Ascending aorta (tissue), 2 donors: ENCODE results near the gene RAMP1. TPM values are rescaled to one million over a fixed set of nuclear protein-coding genes. Genes with fewer than 3 reads are reported as not detected.

ENCODE experiments used
- DNase-seq, 2 donors: peaks; one replicate each; pipeline ENCODE4 v3.0.0-alpha.2; 2019; ENCODE audit warnings: low spot score in 2 of 2
- H3K27ac ChIP-seq, 2 donors: fragments of 200-600 bp; sonication (generic); one replicate each; pipeline ENCODE4 v1.5.1; 2016 to 2017; ENCODE audit warnings: mild to moderate bottlenecking in 1 of 2
- H3K27me3 ChIP-seq: fragments of 200-600 bp; sonication (generic); one replicate; pipeline ENCODE4 v1.5.1; 2017
- H3K36me3 ChIP-seq, 2 donors: fragments of 200-600 bp; sonication (generic); one replicate each; pipeline ENCODE4 v1.5.1; 2016
- H3K4me1 ChIP-seq, 2 donors: fragments of 200-600 bp; sonication (generic); one replicate each; pipeline ENCODE4 v1.5.1; 2016 to 2017; ENCODE audit warnings: mild to moderate bottlenecking in 1 of 2
- H3K4me3 ChIP-seq, 2 donors: fragments of 200-600 bp; sonication (generic); one replicate each; pipeline ENCODE4 v1.5.1; 2016 to 2017; ENCODE audit warnings: mild to moderate bottlenecking in 1 of 2
- H3K9me3 ChIP-seq, 2 donors: fragments of 200-600 bp; sonication (generic); one replicate each; pipeline ENCODE4 v1.5.1; 2016
- intact Hi-C: fragments of 100-400 bp; cut with DNase I; formaldehyde crosslinking; loops from one replicate; pipeline ENCODE4 v1.15.1; 2023
- total RNA-seq: library from RNA; depleted of rRNA; stranded (reverse); fragments of >200 nt; gene quantifications from one replicate; pipeline ENCODE4 v1.1.0, GENCODE V29; 2016
- TF ChIP-seq, protein P1 (sequence below), 3 experiments: fragments of 200-600 bp in 2 of 3; fragments of 450-650 bp in 1 of 3; sonication (generic) in 2 of 3; IDR thresholded peaks; one replicate each; pipeline ENCODE4 v1.5.1; 2016 to 2019; ENCODE audit warnings: antibody characterized with exemption in 3 of 3, mild to moderate bottlenecking in 1 of 3, moderate library complexity in 1 of 3

Gene RAMP1
- total RNA-seq, 1 donor from 2014 or later = 191 TPM

GRCh38 chr2:237912271-237913192 lies 53.1 kb downstream of the RAMP1 start:
- Histone ChIP-seq H3K4me3 (no peak overlapping the region), H3K4me1 (no peaks in the 10 kb centered on the region), H3K27ac (peak overlapping the region; percentile 51 to 75), H3K36me3 (peaks cover 21 to 61% of the 10 kb centered on the region in 2 donors), H3K9me3 (peaks cover 0 to under 1% of the 10 kb centered on the region in 2 donors), H3K27me3 (no peaks in the 10 kb centered on the region)
- TF ChIP-seq, protein P1, sequence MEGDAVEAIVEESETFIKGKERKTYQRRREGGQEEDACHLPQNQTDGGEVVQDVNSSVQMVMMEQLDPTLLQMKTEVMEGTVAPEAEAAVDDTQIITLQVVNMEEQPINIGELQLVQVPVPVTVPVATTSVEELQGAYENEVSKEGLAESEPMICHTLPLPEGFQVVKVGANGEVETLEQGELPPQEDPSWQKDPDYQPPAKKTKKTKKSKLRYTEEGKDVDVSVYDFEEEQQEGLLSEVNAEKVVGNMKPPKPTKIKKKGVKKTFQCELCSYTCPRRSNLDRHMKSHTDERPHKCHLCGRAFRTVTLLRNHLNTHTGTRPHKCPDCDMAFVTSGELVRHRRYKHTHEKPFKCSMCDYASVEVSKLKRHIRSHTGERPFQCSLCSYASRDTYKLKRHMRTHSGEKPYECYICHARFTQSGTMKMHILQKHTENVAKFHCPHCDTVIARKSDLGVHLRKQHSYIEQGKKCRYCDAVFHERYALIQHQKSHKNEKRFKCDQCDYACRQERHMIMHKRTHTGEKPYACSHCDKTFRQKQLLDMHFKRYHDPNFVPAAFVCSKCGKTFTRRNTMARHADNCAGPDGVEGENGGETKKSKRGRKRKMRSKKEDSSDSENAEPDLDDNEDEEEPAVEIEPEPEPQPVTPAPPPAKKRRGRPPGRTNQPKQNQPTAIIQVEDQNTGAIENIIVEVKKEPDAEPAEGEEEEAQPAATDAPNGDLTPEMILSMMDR (IDR thresholded peaks at IDR 0.05) = no peak
- intact Hi-C loops = no loop called here
- DNase-seq = no peak

- Histone ChIP-seq H3K9me3 (no peaks in the 10 kb centered on the region), H3K27me3 (no peaks in the 10 kb centered on the region), H3K27ac (peak overlapping the region; percentile 51 to 75), H3K36me3 (peaks cover 21 to 57% of the 10 kb centered on the region in 2 donors), H3K4me1 (peaks cover 2 to 3% of the 10 kb centered on the region in 2 donors), H3K4me3 (no peak overlapping the region)
- TF ChIP-seq, protein P1 (IDR thresholded peaks at IDR 0.05) = no peak
- intact Hi-C loops = no loop called here
- no peak for DNase-seq
Observed at GRCh38 chr2:237913193-237913917, 53.9 kb downstream of the RAMP1 start.

DNA sequence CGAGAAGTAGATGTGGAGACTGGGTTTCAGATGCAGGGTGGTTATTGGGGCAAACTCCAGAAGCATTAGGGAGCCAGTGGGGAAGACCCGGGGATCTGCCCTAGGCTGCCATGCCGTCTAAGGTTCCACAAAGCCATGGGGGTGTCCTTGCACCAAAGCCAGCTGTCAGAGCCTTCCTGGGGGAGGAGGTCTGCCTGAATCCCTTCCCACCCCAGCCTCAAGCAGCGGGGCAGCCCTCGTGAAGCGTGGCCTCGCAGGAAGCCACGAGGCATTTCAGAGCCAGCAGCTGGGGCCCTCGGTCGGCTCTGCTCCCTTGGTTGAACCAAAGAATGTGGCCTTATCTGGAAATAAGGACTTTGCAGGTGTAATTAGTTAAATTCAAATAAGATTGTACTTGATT lies 56.2 kb downstream of the RAMP1 start:
- no peak overlapping the region for H3K4me3 ChIP-seq
- intact Hi-C loops = no loop called here
- H3K9me3 ChIP-seq = no peaks in the 10 kb centered on the region

DNA sequence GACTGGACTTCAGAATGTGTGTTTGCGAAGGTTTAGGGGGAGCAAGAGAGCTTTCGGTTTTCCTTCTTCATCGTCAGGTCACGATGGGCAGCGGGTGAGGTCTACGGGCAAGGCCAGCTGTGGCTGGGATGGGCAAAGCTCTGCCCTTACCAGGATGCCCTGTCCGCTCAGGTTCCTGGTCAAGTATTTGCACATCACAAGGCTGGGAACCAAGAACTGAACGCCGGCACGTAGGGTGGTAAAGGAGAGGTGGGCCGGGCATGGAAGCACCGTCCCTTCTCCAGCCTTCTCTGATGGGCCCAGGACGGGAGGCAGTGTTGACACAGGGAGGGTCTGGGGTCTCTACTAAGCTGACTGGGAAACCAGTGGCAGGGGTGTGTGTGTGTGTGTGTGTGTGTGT lies 56.9 kb downstream of the RAMP1 start:
- DNase-seq = no peak
- Histone ChIP-seq H3K9me3 (no peaks in the 10 kb centered on the region), H3K27ac (peak overlapping the region; percentile 91 to 94), H3K36me3 (peaks cover 19 to 35% of the 10 kb centered on the region in 2 donors), H3K4me3 (no peak overlapping the region), H3K4me1 (peaks cover 4 to 17% of the 10 kb centered on the region in 2 donors), H3K27me3 (no peaks in the 10 kb centered on the region)
- intact Hi-C loops = no loop called here
- TF ChIP-seq, protein P1 (IDR thresholded peaks at IDR 0.05) = no peak

More for the DNA sequence above, 56.2 kb downstream of the RAMP1 start:
- Histone ChIP-seq H3K36me3 (peaks cover 19 to 40% of the 10 kb centered on the region in 2 donors), H3K4me1 (peaks cover 4 to 17% of the 10 kb centered on the region in 2 donors), H3K27ac (peak overlapping the region; percentile 9 to 94), H3K27me3 (no peaks in the 10 kb centered on the region)
- TF ChIP-seq, protein P1 (IDR thresholded peaks at IDR 0.05) = no peak
- no peak for DNase-seq

DNA sequence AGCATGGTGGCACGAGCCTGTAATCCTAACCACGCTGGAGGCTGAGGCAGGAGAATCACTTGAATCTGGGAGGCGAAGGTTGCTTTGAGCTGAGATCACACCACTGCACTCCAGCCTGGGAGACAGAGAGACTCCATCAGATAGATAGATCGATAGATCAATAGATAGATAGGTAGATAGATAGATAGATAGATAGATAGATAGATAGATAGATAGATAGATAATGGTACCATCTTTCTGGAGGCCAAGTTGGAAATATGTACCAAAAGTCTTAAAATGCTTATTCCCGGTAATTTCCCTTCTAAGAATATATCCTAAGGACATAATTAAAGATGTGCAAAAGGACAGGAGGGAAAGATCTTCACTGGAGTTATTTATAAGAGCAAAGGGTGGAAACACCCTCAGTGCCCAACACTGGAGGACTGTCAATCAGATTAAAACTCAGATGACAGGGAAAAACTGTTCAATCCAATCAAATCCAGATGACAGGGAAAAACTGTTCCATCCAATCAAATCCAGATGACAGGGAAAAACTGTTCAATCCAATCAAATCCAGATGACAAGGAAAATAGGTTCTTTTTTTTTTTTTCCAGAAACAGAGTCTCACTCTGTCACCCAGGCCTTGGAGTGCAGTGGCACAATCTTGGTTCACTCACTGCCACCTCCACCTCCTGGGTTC lies 58.4 kb downstream of the RAMP1 start:
- H3K27me3 ChIP-seq = no peaks in the 10 kb centered on the region
- peaks cover 8 to 27% of the 10 kb centered on the region in 2 donors for H3K36me3 ChIP-seq
- intact Hi-C loops = no loop called here
- TF ChIP-seq, protein P1 (IDR thresholded peaks at IDR 0.05) = no peak
- H3K4me1 ChIP-seq = peaks cover 5 to 22% of the 10 kb centered on the region in 2 donors
- no peaks in the 10 kb centered on the region for H3K9me3 ChIP-seq
- DNase-seq = no peak
- peak overlapping the region; percentile 91 to 94 for H3K27ac ChIP-seq
- H3K4me3 ChIP-seq = no peak overlapping the region
